ENCODE results near the gene ANKIB1.
"Not testable (repeated sequence)": the region's sequence is repeated elsewhere in the genome, so short reads cannot be mapped to it uniquely, and the experiment has no call there.

DNA sequence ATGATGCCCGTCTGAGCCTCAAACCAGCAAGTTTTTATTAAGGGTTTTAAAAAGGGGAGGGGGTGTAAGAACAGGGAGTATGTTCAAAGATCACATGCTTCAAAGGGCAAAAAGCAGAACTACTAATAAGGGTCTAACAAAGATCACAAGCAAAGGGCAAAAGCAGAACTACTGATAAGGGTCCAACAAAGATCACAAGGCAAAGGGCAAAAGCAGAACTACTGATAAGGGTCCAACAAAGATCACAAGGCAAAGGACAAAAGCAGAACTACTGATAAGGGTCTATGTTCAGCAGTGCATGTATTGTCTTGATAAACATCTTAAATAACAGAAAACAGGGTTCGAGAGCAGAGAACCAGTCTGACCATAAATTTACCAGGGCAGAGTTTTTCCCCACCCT is 196.9 kb downstream of the ANKIB1 start:
- TF ChIP-seq YY1 (IDR thresholded peaks at IDR 0.05); CTCF (IDR thresholded peaks at IDR 0.05; ENCODE audit: low read depth, low read length, missing input control); HNF4A (conservative IDR thresholded peaks at IDR 0.05): not testable (repeated sequence)
